Diencephalon (tissue), 1 donor: Measurements from ENCODE around the gene ZGRF1. TPM values are rescaled to one million over a fixed set of nuclear protein-coding genes. Genes with fewer than 3 reads are reported as not detected.

Experiments used
- small RNA-seq: library from RNA; depleted of rRNA; stranded (forward); fragments of <200 nt; gene quantifications from one replicate; pipeline ENCODE3, GENCODE V24; 2014
- total RNA-seq: library from RNA; depleted of rRNA; stranded (reverse); fragments of >200 nt; gene quantifications from one replicate; pipeline ENCODE4 v1.2.3, GENCODE V29; 2014

The ZGRF1 gene
- total RNA-seq: 22.6 TPM

GRCh38 chr4:112636688-112637551 lies at the start of gene ZGRF1, which contains the start of gene LARP7:
TSS of gene ZGRF1 (minus strand) at chr4:112636909. CDS start at chr4:112633176, 3,733 bp downstream.
TSS of gene LARP7 (plus strand) at chr4:112637143. CDS start at chr4:112644670, 7,527 bp downstream.

GRCh38 chr4:112516066-112516470 lies 120.6 kb downstream of the ZGRF1 start, which contains the start of gene NEUROG2:
TSS of gene NEUROG2 (minus strand) at chr4:112516180. CDS start at chr4:112515475, 705 bp downstream.

Small RNA genes within 50 kb of the gene (small RNA-seq; reads per million reads assigned to genes)
- gene MIR302A: 0.23 reads per million
- gene MIR302C: not detected
- 0.13 reads per million for gene MIR302D
- not detected for gene MIR367

Other genes with a start within 250 kb of the ZGRF1 start
- 1.6 TPM for gene NEUROG2, start 120.7 kb downstream of the ZGRF1 start, total RNA-seq
- gene LARP7, start 234 bp upstream of the ZGRF1 start, total RNA-seq: 32.8 TPM